Sciatic nerve (tissue), 2 donors: ENCODE measurements around the gene ATXN7L3. TPM values are rescaled to one million over a fixed set of nuclear protein-coding genes. Genes with fewer than 3 reads are reported as not detected.
"Not testable (repeated sequence)": the region's sequence is repeated elsewhere in the genome, so short reads cannot be mapped to it uniquely, and the experiment has no call there.

Experiments
- ATAC-seq: fragments of 200-7000 bp; cut with Tn5 transposase; one replicate; pipeline ENCODE4 v1.9.1; 2020; ENCODE audit warnings: mild to moderate bottlenecking, moderate library complexity
- DNase-seq: peaks from one replicate; pipeline ENCODE4 v3.0.0-alpha.2; 2020; ENCODE audit warnings: low spot score
- intact Hi-C: fragments of 100-400 bp; cut with DNase I; formaldehyde crosslinking; loops from one replicate; pipeline ENCODE4 v1.14.2; 2022
- microRNA-seq: library from miRNA; unstranded; fragments of <30 nt; microRNA quantifications from one replicate; pipeline ENCODE4 v1.2.0, GENCODE V29; 2020
- total RNA-seq: library from RNA; stranded (reverse); fragmentation: NEBNext Ultra II Directional; extraction: Animal tissue kit (Norgen Biotek cat#: 25700); gene quantifications from one replicate; pipeline ENCODE4 v1.2.1, GENCODE V29; 2021
- donor health status: DM: no; HTN: no; CAD: no.
- donor health status: DM: no; HTN: no; CAD: no.

The ATXN7L3 gene
- total RNA-seq, 1 donor from 2014 or later = 59.8 TPM

- DNase-seq, ATAC-seq, intact Hi-C loops: not testable (repeated sequence)
Measured at GRCh38 chr17:44149066-44149465, 50.6 kb downstream of the ATXN7L3 start.

DNA sequence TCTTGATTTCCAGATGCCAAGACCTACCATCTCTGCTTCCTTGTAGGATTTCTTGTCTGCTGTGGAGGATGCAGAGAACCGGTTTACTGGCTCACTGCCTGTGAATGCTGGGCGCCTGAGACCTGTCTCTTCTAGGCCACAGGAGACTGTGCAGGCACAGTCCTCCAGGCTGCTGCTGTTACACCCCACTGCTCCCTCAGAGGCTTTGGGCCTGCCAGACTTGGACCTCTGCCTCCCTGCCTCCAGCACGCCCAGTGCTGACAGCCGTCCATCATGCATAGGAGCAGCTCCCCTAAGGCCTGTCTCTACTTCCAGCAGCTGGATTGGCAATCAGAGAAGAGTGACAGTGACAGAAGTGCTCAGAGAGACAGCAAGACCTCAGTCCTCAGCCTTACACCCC, 51.9 kb downstream of the ATXN7L3 start:
- no peak for DNase-seq
- intact Hi-C loops = no loop called here
- no peak for ATAC-seq

DNA sequence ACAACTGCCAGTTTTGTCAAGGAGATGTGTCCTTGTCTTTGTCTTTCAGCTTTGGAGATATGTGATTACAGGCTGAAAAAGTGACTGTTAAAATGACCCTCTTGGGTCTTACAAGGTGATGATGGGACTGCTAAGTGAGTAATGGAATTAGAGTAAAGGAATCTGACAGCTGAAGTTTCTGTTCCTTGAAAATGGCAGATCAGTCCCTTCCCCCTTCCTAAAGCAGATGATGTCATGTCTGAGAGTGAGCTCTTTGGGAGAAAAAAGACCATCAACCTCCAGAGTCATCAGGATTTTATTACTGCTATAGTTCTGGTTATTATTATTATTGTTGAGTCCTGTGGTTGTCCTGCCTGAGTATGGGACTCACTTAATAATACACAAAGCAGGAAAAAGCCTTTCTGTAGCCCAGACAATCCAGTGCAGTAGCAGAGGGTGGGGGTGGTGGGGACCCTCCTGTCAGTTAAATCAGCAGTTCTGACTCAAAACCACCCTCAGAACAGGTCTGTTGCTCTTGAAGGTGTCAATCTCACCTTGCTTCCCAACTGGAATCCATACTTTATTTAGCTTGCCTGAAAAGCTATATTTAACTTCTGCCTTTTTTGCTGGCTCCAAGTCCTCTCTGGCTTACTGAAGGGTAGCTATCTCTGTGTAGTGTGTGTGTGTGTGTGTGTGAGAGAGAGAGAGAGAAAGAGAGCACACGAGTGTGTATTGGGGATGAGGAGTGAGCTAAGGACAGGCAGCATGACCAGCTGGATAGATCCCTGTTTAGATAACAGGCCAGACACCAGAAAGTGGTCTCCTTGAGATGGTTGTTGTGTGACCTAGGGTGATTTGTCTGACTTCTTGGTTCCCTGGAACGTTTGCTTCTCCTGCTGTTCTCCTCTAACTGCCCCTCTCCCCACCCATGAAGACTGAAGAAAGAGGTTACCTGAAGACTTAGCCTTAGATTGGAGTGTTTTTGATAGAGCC, 53.0 kb downstream of the ATXN7L3 start:
- intact Hi-C loops = no loop called here
- DNase-seq = no peak
- no peak for ATAC-seq

- intact Hi-C loops = no loop called here
- ATAC-seq (peak; percentile 41), DNase-seq (no peak)
Measured at GRCh38 chr17:44144966-44145739, 54.5 kb downstream of the ATXN7L3 start.

- intact Hi-C loops, DNase-seq, ATAC-seq: not testable (repeated sequence)
Measured at GRCh38 chr17:44143921-44144320, 55.8 kb downstream of the ATXN7L3 start.

Small RNA genes within 50 kb of the gene (microRNA-seq; reads per million reads assigned to microRNA genes)
- gene MIR6782 = not detected

Other genes starting within 250 kb of the ATXN7L3 start
- not detected for gene PYY, start 245.9 kb downstream of the ATXN7L3 start, total RNA-seq
- 0.58 TPM for gene NAGS, start 195.3 kb downstream of the ATXN7L3 start, total RNA-seq
- 17.7 TPM for gene TMEM101, start 184.9 kb downstream of the ATXN7L3 start, total RNA-seq
- 32.5 TPM for gene LSM12, start 133.2 kb downstream of the ATXN7L3 start, total RNA-seq
- 38.3 TPM for gene G6PC3, start 129.1 kb downstream of the ATXN7L3 start, total RNA-seq
- 63.5 TPM for gene HDAC5, start 76.2 kb downstream of the ATXN7L3 start, total RNA-seq
- 0.85 TPM for gene HROB, start 58.0 kb downstream of the ATXN7L3 start, total RNA-seq
- gene ASB16, start 29.2 kb downstream of the ATXN7L3 start, total RNA-seq = 0.36 TPM
- gene TMUB2, start 12.9 kb downstream of the ATXN7L3 start, total RNA-seq = 33.0 TPM
- gene UBTF, start 19.8 kb upstream of the ATXN7L3 start, total RNA-seq = 76.6 TPM
- 47.6 TPM for gene SLC4A1, start 68.3 kb upstream of the ATXN7L3 start, total RNA-seq
- gene RUNDC3A, start 108.7 kb upstream of the ATXN7L3 start, total RNA-seq = 2.9 TPM
- 91.6 TPM for gene SLC25A39, start 124.9 kb upstream of the ATXN7L3 start, total RNA-seq
- 169 TPM for gene GRN, start 145.4 kb upstream of the ATXN7L3 start, total RNA-seq
- gene FAM171A2, start 164.0 kb upstream of the ATXN7L3 start, total RNA-seq = 3.7 TPM
- gene ITGA2B, start 189.8 kb upstream of the ATXN7L3 start, total RNA-seq = 6.2 TPM